Trophoblast cell (in vitro differentiated cells and primary cell): Measurements from ENCODE around the gene ZC3H12C.

Experiments
- DNase-seq, 2 donors: peaks; one replicate each; pipeline ENCODE4 v3.0.0-alpha.2; 2016
- H2AFZ ChIP-seq: 2 replicates; pipeline ENCODE4 v1.6.1; 2013; ENCODE audit warnings: low read length, moderate library complexity, mild to moderate bottlenecking; ENCODE audit not compliant: insufficient read depth, poor library complexity
- H2AK5ac ChIP-seq: 2 replicates; pipeline ENCODE4 v1.6.1; 2013; ENCODE audit warnings: mild to moderate bottlenecking, low read length
- H2BK120ac ChIP-seq: 2 replicates; pipeline ENCODE4 v1.6.1; 2013; ENCODE audit warnings: low read length, mild to moderate bottlenecking, moderate library complexity; ENCODE audit not compliant: insufficient read depth, poor library complexity
- H2BK12ac ChIP-seq: 2 replicates; pipeline ENCODE4 v1.6.1; 2013; ENCODE audit warnings: mild to moderate bottlenecking, low read length, moderate library complexity
- H2BK5ac ChIP-seq: 2 replicates; pipeline ENCODE4 v1.6.1; 2013; ENCODE audit warnings: low read length, low read depth, moderate library complexity, mild to moderate bottlenecking; ENCODE audit not compliant: poor library complexity
- H3K14ac ChIP-seq: 2 replicates; pipeline ENCODE4 v1.6.1; 2013; ENCODE audit warnings: mild to moderate bottlenecking, low read length
- H3K18ac ChIP-seq: 2 replicates; pipeline ENCODE4 v1.6.1; 2013; ENCODE audit warnings: mild to moderate bottlenecking, low read length
- H3K23ac ChIP-seq: 2 replicates; pipeline ENCODE4 v1.6.1; 2013; ENCODE audit warnings: low read length
- H3K27ac ChIP-seq: 2 replicates; pipeline ENCODE4 v1.5.1; 2013; ENCODE audit warnings: low read depth, mild to moderate bottlenecking, inconsistent platforms, low read length, moderate library complexity
- H3K27me3 ChIP-seq: 2 replicates; pipeline ENCODE4 v1.6.1; 2013; ENCODE audit warnings: inconsistent platforms, mild to moderate bottlenecking, low read length, moderate library complexity; ENCODE audit not compliant: insufficient read depth
- H3K36me3 ChIP-seq, 2 experiments: 1 replicate in 1 of 2; 2 replicates in 1 of 2; pipeline ENCODE4 v1.6.1; 2013; ENCODE audit warnings: low read length in 2 of 2, mild to moderate bottlenecking in 2 of 2, moderate library complexity in 1 of 2; ENCODE audit not compliant: insufficient read depth in 2 of 2, control insufficient read depth in 1 of 2
- H3K4ac ChIP-seq: 2 replicates; pipeline ENCODE4 v1.6.1; 2013; ENCODE audit warnings: low read depth, mild to moderate bottlenecking, low read length, moderate library complexity
- H3K4me1 ChIP-seq, 2 experiments: 1 replicate in 1 of 2; 2 replicates in 1 of 2; pipeline ENCODE4 v1.6.1; 2013; ENCODE audit warnings: low read length in 2 of 2, mild to moderate bottlenecking in 2 of 2, moderate library complexity in 1 of 2; ENCODE audit not compliant: insufficient read depth in 2 of 2, control insufficient read depth in 1 of 2
- H3K4me2 ChIP-seq: 2 replicates; pipeline ENCODE4 v1.6.1; 2013; ENCODE audit warnings: inconsistent platforms, mild to moderate bottlenecking, low read length, moderate library complexity
- H3K4me3 ChIP-seq: 2 replicates; pipeline ENCODE4 v1.5.1; 2013; ENCODE audit warnings: mild to moderate bottlenecking, low read depth, low read length, inconsistent platforms
- H3K79me1 ChIP-seq: one replicate; pipeline ENCODE4 v1.6.1; 2013; ENCODE audit warnings: low read length
- H3K79me2 ChIP-seq: 2 replicates; pipeline ENCODE4 v1.6.1; 2013; ENCODE audit warnings: low read length, mild to moderate bottlenecking; ENCODE audit not compliant: control insufficient read depth, insufficient read depth, poor library complexity
- H3K9ac ChIP-seq: 2 replicates; pipeline ENCODE4 v1.6.1; 2013; ENCODE audit warnings: mild to moderate bottlenecking, low read length
- H3K9me3 ChIP-seq: 2 replicates; pipeline ENCODE4 v1.6.1; 2013; ENCODE audit warnings: low read depth, mild to moderate bottlenecking, control low read depth, inconsistent platforms, low read length; ENCODE audit not compliant: insufficient read depth
- H4K12ac ChIP-seq: 2 replicates; pipeline ENCODE4 v1.6.1; 2013; ENCODE audit warnings: low read depth, mild to moderate bottlenecking, low read length, moderate library complexity
- H4K8ac ChIP-seq: 2 replicates; pipeline ENCODE4 v1.6.1; 2013; ENCODE audit warnings: low read depth, mild to moderate bottlenecking, low read length, moderate library complexity
- H4K91ac ChIP-seq: one replicate; pipeline ENCODE4 v1.6.1; 2013; ENCODE audit warnings: low read depth, mild to moderate bottlenecking, low read length, moderate library complexity
- WGBS: extraction: QIAGEN DNeasy Blood & Tissue Kit; methylation state at CpG from one replicate; pipeline ENCODE4 v1.1.7; 2013; ENCODE audit warnings: missing lambda C conversion rate; ENCODE audit not compliant: insufficient read length, insufficient coverage; ENCODE audit errors: extremely low coverage; 5-methylcytosine and 5-hydroxymethylcytosine counted together

The ZC3H12C gene

DNA sequence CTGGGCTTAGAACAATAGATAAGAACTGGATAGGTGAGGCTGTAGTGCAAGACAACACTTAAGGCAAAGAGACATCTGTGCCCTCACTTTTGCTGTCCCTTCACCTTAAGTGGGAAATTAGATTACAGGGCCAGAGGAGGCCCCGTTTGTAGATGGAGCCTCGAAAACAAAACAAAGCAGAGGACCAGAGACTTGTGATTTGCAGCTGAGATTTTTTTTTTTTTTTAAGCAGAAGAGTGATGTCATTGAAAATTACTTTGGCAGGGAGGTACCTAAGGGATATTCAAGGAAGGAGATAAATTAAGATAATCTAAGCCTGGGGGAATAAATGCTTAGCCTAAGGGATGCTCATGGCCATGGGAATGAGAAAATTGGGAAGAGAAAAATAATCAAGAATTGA is 31.4 kb downstream of the ZC3H12C start:
- WGBS = no CpG with 5 or more reads among the region's 2 CpGs
- Histone ChIP-seq H3K79me1 (peaks cover 19% of the 10 kb centered on the region), H2AK5ac (no peak overlapping the region), H3K23ac (no peak overlapping the region), H4K91ac (no peak overlapping the region), H3K18ac (no peak overlapping the region), H2BK5ac (no peak overlapping the region), H3K14ac (no peak overlapping the region), H3K4me1 (peaks cover 12 to 19% of the 10 kb centered on the region in 2 experiments), H3K27me3 (no peaks in the 10 kb centered on the region), H3K4me3 (no peak overlapping the region), H4K8ac (no peak overlapping the region), H2BK120ac (no peak overlapping the region), H3K27ac (no peak overlapping the region), H3K36me3 (no peaks in the 10 kb centered on the region), H3K9me3 (no peaks in the 10 kb centered on the region), H3K4me2 (no peak overlapping the region), H3K79me2 (no peaks in the 10 kb centered on the region), H3K4ac (no peak overlapping the region), H2BK12ac (no peak overlapping the region), H3K9ac (no peak overlapping the region), H2AFZ (no peak overlapping the region), H4K12ac (no peak overlapping the region)
- DNase-seq = no peak

DNA sequence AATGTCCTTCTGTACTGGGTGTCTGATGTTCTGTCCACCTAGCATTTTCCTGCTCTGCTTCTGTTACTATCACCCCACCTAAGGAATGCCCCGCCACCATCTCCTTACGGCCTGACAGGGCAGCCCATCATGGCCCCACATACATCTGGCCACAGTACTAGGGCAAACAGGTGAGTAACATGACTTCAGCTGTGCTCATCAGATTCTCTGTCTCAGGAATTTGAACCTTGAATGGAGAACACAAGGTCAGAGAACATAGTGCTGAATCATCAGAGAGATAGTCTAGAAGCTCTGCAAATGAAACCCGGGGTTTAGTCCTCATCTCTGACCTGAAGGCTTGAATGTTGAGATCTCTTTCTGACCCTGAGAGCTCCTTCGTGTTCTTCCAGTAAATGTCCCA is 32.4 kb downstream of the ZC3H12C start:
- Histone ChIP-seq H3K79me1 (peaks cover 19% of the 10 kb centered on the region), H3K27ac (peak overlapping the region; percentile 64), H3K27me3 (no peaks in the 10 kb centered on the region), H2BK12ac (peak overlapping the region; percentile 89), H3K18ac (no peak overlapping the region), H3K79me2 (no peaks in the 10 kb centered on the region), H2BK5ac (peak overlapping the region; percentile 71), H3K23ac (no peak overlapping the region), H4K12ac (no peak overlapping the region), H3K14ac (no peak overlapping the region), H3K4me2 (peak overlapping the region; percentile 27), H2AFZ (no peak overlapping the region), H4K91ac (no peak overlapping the region), H3K9me3 (no peaks in the 10 kb centered on the region), H3K4ac (no peak overlapping the region), H2BK120ac (no peak overlapping the region), H3K36me3 (no peaks in the 10 kb centered on the region), H4K8ac (peak overlapping the region; percentile 47), H2AK5ac (no peak overlapping the region), H3K9ac (no peak overlapping the region), H3K4me3 (no peak overlapping the region), H3K4me1 (peaks cover 12 to 19% of the 10 kb centered on the region in 2 experiments)
- WGBS = no CpG with 5 or more reads among the region's 4 CpGs
- peak; percentile 72 to 87 for DNase-seq

DNA sequence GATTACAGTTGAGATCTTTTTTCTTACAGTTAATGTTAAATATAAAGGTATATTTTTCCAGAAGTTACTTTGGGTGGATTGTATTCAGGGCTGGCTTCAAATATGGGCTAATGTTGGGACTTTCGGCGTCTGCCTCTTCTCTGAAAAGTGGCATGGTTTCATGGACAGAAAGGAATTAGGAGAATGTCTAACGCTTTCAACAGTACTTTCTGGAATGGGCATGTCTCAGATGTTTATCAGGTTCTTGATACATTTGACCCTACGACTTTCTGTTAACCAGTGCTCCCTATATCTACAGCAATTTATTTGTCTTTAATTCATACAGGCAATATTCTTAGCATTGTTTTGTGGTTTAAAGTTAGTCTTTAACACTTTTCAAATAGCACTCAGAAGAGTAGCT is 33.7 kb downstream of the ZC3H12C start:
- H3K18ac ChIP-seq = no peak overlapping the region
- no peak overlapping the region for H3K4me2 ChIP-seq
- H3K27ac ChIP-seq = no peak overlapping the region
- no peaks in the 10 kb centered on the region for H3K27me3 ChIP-seq
- WGBS = no CpG with 5 or more reads among the region's 4 CpGs
- H3K4me3 ChIP-seq = no peak overlapping the region
- H3K36me3 ChIP-seq = no peaks in the 10 kb centered on the region
- peaks cover 12 to 19% of the 10 kb centered on the region in 2 experiments for H3K4me1 ChIP-seq
- no peak overlapping the region for H3K23ac ChIP-seq
- no peak overlapping the region for H3K14ac ChIP-seq
- H3K9me3 ChIP-seq = no peaks in the 10 kb centered on the region
- H3K79me1 ChIP-seq = peaks cover 19% of the 10 kb centered on the region
- no peak overlapping the region for H2AFZ ChIP-seq
- H2BK5ac ChIP-seq = no peak overlapping the region
- DNase-seq = peak; percentile 33 to 79
- H2BK12ac ChIP-seq = no peak overlapping the region
- H2AK5ac ChIP-seq = no peak overlapping the region
- H4K12ac ChIP-seq = no peak overlapping the region
- H3K79me2 ChIP-seq = no peaks in the 10 kb centered on the region
- H3K9ac ChIP-seq = no peak overlapping the region
- no peak overlapping the region for H4K8ac ChIP-seq
- H4K91ac ChIP-seq = no peak overlapping the region
- no peak overlapping the region for H2BK120ac ChIP-seq
- no peak overlapping the region for H3K4ac ChIP-seq

DNA sequence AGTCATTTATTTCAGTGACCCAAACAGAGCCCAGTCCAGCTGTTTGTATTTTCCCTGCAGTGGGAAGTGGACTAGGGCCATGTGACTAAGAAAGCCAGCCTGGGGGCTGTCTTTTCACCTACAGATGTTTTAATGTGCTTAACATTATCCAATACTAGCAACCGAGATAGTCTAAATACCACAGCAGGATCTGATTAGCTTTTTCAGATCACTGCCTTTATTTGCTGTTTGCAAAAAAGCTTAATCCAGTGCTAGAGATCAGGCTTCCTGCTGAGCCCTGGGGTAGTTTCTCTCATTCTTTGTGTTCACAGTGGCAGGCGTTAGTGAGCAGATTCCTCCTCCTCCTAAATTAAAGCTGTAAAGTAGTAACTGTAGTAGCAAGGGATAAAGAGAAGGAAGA is 35.0 kb downstream of the ZC3H12C start:
- H4K8ac ChIP-seq = no peak overlapping the region
- WGBS = no CpG with 5 or more reads among the region's 2 CpGs

More for the DNA sequence above, 35.0 kb downstream of the ZC3H12C start:
- no peak overlapping the region for H2BK12ac ChIP-seq
- H3K4ac ChIP-seq = no peak overlapping the region
- H3K4me2 ChIP-seq = peak overlapping the region; percentile 19
- H3K4me3 ChIP-seq = no peak overlapping the region
- H3K36me3 ChIP-seq = no peaks in the 10 kb centered on the region
- H3K79me2 ChIP-seq = no peaks in the 10 kb centered on the region
- no peak overlapping the region for H4K12ac ChIP-seq
- no peaks in the 10 kb centered on the region for H3K9me3 ChIP-seq
- peaks cover 19% of the 10 kb centered on the region for H3K79me1 ChIP-seq
- H3K4me1 ChIP-seq = peaks cover 12 to 17% of the 10 kb centered on the region in 2 experiments
- no peak overlapping the region for H3K14ac ChIP-seq
- no peak overlapping the region for H2AFZ ChIP-seq
- peak overlapping the region; percentile 79 for H2BK5ac ChIP-seq
- H2BK120ac ChIP-seq = peak overlapping the region; percentile 38
- H2AK5ac ChIP-seq = no peak overlapping the region
- H3K23ac ChIP-seq = no peak overlapping the region
- H3K18ac ChIP-seq = no peak overlapping the region
- DNase-seq = peak; percentile 14 to 38
- H4K91ac ChIP-seq = no peak overlapping the region
- H3K27me3 ChIP-seq = no peaks in the 10 kb centered on the region
- H3K27ac ChIP-seq = peak overlapping the region; percentile 82
- H3K9ac ChIP-seq = no peak overlapping the region
